H1 (cell line): Measurements from ENCODE around the gene ANKH.

Experiments
- JUN ChIP-seq: IDR thresholded peaks from 2 replicates; pipeline ENCODE4 v1.6.1; 2011; ENCODE audit warnings: low read depth, mild to moderate bottlenecking, improper control_type of control experiment, low read length
- MAFK ChIP-seq: IDR thresholded peaks from 2 replicates; pipeline ENCODE4 v1.6.1; 2012; ENCODE audit warnings: low read depth, mild to moderate bottlenecking, improper control_type of control experiment, low read length
- NANOG ChIP-seq: IDR thresholded peaks from 2 replicates; pipeline ENCODE4 v1.6.1; 2011; ENCODE audit warnings: low read length, low read depth, mild to moderate bottlenecking, inconsistent platforms; ENCODE audit not compliant: insufficient read depth, poor library complexity, severe bottlenecking
- POLR2A ChIP-seq, 2 experiments: IDR thresholded peaks; 1 replicate in 1 of 2; 2 replicates in 1 of 2; pipeline ENCODE4 v1.6.1; 2011; ENCODE audit warnings: low read depth in 2 of 2, low read length in 2 of 2, mild to moderate bottlenecking in 2 of 2; ENCODE audit errors: control extremely low read depth in 1 of 2
- TF ChIP-seq, protein P1 (sequence below), 3 experiments: IDR thresholded peaks; 1 replicate in 2 of 3; 2 replicates in 1 of 3; pipeline versions ENCODE4 v1.5.1 to v1.6.1; 2011; ENCODE audit warnings: low read length in 3 of 3, mild to moderate bottlenecking in 3 of 3, inconsistent platforms in 2 of 3, low read depth in 1 of 3, moderate library complexity in 1 of 3; ENCODE audit not compliant: insufficient read depth in 1 of 3; ENCODE audit errors: control extremely low read depth in 1 of 3
- TF ChIP-seq, protein P2 (sequence below): fragments of 300-600 bp; sonication (generic); IDR thresholded peaks from 2 replicates; pipeline ENCODE4 v1.7.1; 2012; ENCODE audit warnings: low read length, moderate library complexity, mild to moderate bottlenecking, inconsistent platforms; ENCODE audit not compliant: insufficient replicate concordance

DNA sequence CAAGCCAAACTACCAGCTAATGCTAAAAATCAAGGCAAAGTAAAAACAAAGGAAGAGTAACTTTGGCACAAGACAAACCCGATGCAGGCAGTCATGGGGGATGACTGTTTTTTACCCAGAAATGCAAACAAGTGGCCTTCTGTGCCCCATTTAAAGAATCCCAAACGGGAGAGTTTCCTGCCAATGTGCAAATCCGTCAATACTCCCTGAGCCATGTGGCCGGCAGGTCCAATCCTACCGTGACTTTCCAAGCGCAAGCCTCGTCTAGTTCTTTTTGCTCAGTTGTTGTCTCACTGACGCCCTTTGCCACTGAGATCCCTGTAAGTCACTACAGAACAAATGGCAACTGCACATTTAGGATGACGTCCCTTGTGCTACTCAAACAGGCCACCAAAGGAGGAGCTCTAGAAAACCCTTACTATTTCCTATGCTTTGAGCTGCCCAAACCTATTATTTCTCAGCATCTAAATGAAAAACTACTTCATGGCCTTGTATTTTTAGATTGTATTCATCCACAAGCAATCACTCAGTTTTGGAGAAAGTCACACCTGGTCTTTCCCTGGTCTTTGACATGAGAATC is 163.7 kb downstream of the ANKH start:
- TF ChIP-seq, protein P1, sequence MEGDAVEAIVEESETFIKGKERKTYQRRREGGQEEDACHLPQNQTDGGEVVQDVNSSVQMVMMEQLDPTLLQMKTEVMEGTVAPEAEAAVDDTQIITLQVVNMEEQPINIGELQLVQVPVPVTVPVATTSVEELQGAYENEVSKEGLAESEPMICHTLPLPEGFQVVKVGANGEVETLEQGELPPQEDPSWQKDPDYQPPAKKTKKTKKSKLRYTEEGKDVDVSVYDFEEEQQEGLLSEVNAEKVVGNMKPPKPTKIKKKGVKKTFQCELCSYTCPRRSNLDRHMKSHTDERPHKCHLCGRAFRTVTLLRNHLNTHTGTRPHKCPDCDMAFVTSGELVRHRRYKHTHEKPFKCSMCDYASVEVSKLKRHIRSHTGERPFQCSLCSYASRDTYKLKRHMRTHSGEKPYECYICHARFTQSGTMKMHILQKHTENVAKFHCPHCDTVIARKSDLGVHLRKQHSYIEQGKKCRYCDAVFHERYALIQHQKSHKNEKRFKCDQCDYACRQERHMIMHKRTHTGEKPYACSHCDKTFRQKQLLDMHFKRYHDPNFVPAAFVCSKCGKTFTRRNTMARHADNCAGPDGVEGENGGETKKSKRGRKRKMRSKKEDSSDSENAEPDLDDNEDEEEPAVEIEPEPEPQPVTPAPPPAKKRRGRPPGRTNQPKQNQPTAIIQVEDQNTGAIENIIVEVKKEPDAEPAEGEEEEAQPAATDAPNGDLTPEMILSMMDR (IDR thresholded peaks at IDR 0.05; ENCODE audit: control extremely low read depth in 1 of 3, insufficient read depth in 1 of 3, low read depth in 1 of 3, low read length in 3 of 3), result no peak
- TF ChIP-seq MAFK (no peak), POLR2A (IDR thresholded peaks at IDR 0.05; ENCODE audit: control extremely low read depth in 1 of 2, low read depth in 2 of 2, low read length in 2 of 2) (no peak), NANOG (no peak), JUN (no peak)
- TF ChIP-seq, protein P2, sequence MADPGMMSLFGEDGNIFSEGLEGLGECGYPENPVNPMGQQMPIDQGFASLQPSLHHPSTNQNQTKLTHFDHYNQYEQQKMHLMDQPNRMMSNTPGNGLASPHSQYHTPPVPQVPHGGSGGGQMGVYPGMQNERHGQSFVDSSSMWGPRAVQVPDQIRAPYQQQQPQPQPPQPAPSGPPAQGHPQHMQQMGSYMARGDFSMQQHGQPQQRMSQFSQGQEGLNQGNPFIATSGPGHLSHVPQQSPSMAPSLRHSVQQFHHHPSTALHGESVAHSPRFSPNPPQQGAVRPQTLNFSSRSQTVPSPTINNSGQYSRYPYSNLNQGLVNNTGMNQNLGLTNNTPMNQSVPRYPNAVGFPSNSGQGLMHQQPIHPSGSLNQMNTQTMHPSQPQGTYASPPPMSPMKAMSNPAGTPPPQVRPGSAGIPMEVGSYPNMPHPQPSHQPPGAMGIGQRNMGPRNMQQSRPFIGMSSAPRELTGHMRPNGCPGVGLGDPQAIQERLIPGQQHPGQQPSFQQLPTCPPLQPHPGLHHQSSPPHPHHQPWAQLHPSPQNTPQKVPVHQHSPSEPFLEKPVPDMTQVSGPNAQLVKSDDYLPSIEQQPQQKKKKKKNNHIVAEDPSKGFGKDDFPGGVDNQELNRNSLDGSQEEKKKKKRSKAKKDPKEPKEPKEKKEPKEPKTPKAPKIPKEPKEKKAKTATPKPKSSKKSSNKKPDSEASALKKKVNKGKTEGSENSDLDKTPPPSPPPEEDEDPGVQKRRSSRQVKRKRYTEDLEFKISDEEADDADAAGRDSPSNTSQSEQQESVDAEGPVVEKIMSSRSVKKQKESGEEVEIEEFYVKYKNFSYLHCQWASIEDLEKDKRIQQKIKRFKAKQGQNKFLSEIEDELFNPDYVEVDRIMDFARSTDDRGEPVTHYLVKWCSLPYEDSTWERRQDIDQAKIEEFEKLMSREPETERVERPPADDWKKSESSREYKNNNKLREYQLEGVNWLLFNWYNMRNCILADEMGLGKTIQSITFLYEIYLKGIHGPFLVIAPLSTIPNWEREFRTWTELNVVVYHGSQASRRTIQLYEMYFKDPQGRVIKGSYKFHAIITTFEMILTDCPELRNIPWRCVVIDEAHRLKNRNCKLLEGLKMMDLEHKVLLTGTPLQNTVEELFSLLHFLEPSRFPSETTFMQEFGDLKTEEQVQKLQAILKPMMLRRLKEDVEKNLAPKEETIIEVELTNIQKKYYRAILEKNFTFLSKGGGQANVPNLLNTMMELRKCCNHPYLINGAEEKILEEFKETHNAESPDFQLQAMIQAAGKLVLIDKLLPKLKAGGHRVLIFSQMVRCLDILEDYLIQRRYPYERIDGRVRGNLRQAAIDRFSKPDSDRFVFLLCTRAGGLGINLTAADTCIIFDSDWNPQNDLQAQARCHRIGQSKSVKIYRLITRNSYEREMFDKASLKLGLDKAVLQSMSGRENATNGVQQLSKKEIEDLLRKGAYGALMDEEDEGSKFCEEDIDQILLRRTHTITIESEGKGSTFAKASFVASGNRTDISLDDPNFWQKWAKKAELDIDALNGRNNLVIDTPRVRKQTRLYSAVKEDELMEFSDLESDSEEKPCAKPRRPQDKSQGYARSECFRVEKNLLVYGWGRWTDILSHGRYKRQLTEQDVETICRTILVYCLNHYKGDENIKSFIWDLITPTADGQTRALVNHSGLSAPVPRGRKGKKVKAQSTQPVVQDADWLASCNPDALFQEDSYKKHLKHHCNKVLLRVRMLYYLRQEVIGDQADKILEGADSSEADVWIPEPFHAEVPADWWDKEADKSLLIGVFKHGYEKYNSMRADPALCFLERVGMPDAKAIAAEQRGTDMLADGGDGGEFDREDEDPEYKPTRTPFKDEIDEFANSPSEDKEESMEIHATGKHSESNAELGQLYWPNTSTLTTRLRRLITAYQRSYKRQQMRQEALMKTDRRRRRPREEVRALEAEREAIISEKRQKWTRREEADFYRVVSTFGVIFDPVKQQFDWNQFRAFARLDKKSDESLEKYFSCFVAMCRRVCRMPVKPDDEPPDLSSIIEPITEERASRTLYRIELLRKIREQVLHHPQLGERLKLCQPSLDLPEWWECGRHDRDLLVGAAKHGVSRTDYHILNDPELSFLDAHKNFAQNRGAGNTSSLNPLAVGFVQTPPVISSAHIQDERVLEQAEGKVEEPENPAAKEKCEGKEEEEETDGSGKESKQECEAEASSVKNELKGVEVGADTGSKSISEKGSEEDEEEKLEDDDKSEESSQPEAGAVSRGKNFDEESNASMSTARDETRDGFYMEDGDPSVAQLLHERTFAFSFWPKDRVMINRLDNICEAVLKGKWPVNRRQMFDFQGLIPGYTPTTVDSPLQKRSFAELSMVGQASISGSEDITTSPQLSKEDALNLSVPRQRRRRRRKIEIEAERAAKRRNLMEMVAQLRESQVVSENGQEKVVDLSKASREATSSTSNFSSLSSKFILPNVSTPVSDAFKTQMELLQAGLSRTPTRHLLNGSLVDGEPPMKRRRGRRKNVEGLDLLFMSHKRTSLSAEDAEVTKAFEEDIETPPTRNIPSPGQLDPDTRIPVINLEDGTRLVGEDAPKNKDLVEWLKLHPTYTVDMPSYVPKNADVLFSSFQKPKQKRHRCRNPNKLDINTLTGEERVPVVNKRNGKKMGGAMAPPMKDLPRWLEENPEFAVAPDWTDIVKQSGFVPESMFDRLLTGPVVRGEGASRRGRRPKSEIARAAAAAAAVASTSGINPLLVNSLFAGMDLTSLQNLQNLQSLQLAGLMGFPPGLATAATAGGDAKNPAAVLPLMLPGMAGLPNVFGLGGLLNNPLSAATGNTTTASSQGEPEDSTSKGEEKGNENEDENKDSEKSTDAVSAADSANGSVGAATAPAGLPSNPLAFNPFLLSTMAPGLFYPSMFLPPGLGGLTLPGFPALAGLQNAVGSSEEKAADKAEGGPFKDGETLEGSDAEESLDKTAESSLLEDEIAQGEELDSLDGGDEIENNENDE, result no peak
